ENCODE measurements around the gene PABPN1L.

Gene PABPN1L

DNA sequence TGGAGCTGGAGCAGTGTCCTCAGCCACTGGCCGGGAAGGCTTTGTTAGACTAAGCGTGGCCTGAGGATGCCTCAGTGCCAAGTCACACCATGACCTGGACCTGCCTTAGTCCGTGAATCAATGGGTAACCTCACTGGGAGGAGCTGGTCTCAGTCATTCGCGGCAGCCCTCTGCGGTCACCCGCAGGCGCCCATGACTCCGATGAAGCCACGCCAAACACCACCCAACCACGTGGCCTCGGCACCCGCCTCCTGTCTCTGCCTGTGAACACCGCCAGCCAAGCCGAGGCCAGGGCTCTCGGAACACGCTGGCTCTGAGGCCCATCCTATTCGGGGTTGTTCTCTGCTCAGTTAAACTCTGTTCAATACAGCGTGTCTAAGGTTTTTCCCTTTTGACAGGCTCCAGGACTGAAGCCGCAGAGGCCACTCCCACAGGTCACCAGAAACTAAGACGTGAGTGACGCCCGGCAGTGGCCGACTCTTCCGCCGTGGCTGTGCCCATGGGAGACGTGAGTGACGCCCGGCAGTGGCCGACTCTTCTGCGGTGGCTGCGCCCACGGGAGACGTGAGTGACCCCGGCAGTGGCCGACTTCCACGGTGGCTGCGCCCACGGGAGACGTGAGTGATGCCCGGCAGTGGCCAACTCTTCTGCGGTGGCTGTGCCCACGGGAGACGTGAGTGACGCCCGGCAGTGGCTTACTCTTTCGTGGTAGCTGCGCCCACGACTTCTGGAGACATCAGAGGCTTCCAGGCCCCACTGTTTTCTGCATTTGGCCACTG, 16.8 kb upstream of the PABPN1L start:
- DNase-seq = no peak

DNA sequence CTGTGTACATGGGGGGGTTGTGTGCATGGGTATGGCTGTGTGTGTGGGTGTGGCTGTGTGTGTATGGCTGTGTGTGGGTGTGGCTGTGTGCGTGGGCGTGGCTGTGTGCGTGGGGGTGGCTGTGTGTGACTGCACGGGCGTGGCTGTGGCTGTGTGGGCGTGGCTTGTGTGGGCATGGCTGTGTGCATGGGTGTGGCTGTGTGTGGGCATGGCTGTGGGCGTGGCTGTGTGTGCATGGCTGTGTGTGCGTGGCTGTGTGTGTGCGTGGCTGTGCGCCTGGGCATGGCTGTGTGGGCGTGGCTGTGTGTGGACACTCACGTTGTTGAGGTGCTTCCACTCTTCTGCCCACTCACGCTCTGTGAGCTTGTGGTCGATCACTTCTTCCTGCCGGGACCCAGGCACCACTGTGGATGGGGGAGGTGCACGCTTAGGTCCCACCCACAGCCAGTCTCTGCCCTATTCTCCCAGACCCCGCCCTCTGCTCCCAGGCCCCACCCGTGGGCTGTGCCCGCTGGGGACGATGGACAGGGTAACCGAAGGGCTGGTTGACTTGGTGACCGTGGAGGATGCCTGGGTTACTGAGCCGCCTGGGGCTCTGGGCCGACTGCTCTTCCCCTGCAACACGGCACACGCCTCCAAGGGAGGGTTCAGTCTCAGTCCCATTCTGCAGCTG, 16.0 kb upstream of the PABPN1L start:
- DNase-seq = no peak

DNA sequence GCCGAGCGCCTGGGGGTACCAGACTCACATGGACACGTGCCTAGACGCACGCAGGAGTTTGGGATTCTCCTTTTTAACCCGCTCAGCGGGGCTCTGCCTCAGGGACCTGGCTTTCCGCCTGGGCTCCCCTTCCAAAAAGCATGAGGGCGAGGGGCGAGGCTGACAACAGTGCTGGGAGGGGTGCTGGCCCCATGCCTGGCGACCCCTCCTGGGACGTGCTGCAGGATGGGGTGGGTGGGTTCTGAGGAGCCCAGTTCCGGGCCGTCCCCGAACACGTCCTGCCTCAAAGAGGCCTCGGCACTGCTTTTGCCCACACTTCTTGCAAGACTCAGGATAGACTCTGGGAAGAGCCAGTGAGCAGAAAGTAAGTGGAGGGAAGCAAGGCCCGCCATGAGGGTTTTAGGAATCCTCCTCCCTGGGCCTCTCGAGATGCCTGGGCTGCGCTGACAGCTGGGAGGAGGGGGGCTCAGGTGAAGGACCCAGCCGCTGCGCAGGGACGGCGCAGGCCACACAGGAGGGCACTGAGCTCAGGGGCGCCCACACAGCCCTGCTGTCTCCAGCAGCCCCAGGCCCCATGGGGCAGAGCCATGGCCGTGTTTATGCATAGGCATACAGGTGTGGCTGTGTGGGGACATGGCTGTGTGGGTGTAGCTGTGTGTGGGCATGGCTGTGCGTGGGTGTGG, 15.4 kb upstream of the PABPN1L start:
- DNase-seq = no peak

DNA sequence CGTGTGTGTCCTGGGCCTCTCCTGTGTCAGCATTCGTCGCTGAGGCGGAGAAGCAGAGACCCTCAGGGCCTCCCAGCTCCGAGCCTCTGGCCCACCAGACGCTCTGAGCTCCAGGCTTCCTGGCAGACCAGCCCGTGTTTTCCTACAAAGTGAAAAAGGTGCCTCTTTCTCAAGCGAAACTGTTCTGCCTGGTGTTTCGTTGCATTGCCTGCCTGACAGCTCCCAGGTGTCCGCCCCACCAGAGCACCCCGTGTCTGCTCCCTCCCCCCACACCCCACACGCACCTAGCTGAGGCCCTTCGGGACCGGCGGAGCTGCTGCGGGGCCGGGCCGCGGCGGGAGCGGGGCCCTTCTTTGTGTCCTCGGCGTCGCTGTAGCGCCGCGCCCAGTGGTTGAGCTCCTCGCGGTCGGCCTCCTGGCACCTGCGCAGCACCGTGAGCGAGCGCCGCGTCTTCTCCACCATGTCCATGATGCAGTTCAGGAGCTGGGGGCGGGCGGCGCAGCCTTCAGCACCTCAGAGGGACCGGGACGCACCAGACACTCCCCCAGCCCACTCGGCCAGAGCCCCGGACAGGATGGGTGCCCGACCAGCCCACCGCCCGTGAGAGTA, 14.7 kb upstream of the PABPN1L start:
- no peak for DNase-seq

DNA sequence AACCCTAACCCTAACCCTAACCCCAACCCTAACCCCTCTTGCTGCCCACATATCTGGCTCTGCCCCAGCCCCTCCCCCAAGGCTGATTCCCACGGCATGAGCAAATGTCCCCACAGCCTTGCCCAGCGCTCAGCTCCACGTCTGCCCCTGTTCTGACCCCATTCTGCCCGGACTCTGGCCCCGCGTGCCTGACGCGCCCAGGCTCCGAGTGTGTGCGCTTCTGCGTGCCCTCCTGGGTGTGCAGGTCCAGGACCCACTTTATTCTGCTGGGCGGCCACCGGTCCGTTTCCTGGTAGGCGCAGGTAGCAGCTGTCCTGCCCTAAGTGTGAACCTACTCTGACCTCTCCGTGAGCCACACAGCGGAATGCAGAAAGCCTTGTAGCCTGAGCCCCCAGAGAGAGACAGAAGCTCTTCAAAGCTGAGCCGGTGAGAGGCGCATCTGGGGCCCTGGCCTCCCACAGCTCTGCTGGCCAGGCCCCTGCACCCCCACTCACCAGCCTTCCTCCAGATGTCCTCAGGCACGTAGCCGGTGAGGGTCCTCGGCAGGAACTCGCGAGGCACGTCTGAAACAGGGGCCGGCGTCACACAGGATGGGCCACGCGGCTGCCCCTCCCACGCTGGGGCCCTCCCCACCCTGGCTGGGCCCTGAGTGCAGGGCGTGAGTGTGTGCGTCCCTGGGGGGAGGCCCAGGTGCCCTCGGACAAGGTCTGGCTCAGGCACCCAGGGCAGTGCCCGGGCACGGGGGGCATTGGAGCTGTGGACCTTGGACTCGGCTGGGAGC, 14.0 kb upstream of the PABPN1L start:
- DNase-seq = no peak

DNA sequence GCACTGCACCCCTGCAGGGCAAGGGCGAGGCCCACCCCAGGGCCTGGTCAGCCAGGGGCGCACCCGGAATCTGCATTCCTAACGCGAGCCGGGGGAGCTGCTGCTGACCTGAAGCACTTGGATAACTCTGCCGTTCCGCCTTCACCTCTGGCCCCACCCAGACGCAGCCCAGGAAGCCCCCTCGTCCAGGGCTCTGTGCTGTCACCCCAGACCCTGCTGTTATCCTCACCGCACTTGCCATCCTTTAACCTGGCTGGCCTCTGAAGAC, 13.3 kb upstream of the PABPN1L start:
- DNase-seq = no peak

DNA sequence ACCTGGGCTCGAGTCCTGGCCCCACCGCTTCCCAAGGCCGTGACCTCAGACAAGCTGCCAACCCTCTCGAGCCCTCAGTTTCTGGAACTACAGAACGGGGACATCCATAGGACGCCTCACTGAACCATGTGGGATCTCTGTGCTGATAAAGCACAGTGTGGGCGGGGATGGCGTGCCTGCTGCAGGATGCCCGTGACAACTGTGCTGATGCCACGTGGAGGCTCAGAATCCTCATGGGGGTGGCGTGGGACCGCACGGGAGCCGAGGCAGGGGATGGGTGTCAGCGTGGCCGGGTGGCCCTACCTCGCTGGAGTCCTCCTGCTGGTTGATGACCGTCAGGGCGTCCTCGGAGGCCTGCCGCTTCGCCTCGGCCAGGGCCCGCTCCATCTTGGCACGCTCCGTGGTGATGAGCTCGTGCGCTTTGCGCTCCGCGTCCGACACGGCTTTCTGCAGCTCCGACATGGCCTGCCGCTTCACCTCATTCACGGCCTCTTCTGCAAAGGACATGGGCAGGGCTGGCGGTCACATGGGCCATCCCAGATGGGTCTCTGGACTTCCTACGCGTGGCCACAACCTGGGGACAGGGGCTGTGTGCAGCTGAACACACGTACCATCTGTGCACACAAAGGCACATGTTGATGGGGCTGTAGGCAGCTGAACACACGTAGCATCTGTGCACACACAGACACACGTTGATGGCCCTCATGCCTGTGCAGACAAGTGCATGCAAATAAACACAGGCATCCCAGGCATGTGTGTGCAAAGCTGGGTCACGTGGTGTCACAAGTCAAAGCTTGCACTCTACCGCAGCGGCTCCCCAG, 12.7 kb upstream of the PABPN1L start:
- DNase-seq = no peak

DNA sequence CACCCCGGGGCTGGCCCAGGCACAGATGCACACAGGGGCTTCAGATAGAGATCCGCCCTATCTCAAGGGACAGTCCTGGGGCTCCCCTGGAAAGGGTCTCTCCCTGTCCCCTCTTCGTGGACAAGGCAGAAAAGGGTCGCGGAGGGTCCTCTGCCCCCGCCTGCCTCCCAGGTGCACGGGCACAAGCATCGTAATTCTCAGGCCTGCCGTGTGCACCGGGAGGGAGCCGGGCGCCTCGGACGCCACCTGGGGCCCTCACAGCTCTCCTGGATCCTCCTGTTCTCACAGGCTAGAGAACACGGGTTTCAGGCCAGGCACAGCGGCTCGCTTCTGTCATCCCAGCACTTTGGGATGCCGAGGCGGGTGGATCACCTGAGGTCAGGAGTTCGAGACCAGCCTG, 11.9 kb upstream of the PABPN1L start:
- DNase-seq = no peak

DNA sequence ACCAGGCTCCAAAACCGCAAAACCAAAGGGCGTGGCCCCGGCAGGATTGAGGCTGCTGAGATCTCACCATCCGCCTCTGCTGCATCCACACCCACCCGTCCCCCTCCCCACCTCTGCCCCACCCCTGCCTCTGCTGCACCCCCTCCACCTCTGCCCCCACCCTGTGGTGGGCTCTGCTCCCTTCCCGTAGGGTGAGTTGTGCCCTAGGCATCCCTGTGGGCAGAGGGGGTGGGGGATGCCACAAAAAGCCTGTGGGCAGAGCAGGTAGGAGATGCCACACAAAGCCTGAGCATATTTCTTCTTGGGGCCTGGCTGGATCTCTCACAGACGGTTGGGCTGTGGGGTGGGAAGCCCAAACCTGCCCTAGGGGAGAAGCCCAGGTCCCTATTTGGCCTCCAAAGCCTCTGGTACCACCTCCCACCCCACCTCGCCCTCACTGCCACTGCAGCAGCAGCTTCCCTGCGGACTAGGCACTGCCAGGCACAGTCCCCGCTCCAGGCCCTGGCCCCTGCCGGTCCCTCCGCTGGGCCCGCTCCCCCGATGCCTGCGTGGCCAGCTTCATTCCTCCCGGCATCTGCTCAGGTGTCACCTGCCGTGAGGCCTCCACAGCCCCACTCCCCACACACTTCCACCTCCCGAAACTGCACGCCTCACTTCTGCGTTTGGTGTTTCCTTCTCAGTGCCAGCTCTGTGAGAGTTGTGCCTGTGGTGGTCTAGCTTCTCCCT, 11.3 kb upstream of the PABPN1L start:
- no peak for DNase-seq

DNA sequence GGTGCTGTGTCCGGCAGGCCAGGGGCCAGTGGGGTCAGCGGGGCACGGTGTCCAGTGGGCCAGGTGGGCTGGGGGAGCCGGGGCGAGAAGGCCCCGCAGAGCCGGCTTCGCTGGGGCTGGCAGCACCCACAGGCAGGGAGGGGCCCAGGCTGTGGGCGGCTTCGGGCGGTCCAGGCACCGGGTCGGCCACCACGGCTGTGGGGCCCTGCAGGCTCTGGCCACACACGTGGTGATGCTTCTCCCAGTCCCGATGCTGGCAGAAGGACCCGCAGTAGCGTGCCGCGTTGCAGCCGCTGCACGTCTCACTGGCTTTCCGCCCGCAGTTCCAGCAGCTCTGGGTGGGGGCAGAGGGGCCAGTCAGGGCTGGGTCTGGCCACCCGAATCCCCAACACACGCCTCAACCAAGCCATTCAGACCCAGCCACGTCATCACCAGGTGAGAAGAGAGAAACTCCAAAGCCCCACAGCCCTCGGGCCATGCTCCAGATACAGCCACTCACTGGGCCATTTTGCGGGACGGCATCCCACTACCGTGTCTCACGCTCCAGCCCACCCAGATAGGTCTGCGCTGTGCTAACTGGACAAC, 10.6 kb upstream of the PABPN1L start:
- DNase-seq = no peak

DNA sequence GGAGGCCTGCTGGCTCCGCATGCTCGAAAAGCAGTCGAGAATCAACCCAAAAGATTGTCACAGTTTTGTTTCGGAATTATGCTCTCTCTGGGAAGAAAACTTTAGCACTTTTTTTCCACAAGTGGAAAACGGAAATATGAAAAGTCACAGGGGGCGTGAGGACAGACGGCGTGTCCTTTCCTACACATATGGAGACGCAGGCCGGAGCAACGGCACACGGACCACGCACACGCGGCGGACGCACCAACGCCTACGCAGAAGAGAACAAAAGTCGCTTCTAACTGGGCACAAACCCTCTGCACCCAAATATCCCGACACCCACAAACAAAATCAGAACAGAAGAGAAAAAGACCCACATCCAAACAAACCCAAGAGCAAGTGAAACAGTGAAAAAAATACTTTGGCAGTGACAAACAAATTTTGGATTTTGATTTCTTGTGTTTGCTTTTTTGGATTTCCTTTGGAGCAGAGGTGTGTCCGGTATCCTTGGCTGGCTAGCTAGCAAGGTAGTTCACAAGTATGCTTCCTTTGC, 9.3 kb upstream of the PABPN1L start:
- no peak for DNase-seq

DNA sequence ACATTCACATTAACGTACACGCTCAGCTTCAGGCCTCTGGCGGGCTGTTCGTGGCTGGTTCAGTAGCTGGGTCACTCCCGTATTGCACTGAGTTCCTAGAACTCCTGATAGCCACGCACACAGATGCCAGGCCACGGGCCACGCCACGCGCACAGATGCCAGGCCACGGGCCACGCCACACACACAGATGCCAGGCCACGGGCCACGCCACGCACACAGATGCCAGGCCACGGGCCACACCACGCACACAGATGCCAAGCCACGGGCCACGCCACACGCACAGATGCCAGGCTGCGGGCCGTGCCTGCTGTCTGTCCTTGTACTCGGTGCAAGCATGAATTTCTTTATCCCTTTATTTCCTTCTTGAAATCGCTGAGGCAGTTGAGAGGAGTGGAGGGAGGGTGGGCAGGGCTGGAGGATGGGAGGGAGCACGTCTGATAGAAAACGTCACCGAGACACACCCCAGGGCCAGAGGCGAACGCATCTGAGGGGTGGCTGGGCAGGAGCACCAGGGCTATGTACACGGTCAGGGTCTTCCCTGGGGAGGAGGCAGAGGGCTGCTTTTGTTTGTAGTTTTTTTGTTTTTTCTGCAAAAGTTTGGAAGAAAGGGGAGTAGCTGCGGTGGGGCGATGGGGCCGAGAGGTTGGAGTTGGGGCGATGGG, 8.6 kb upstream of the PABPN1L start:
- DNase-seq = no peak

DNA sequence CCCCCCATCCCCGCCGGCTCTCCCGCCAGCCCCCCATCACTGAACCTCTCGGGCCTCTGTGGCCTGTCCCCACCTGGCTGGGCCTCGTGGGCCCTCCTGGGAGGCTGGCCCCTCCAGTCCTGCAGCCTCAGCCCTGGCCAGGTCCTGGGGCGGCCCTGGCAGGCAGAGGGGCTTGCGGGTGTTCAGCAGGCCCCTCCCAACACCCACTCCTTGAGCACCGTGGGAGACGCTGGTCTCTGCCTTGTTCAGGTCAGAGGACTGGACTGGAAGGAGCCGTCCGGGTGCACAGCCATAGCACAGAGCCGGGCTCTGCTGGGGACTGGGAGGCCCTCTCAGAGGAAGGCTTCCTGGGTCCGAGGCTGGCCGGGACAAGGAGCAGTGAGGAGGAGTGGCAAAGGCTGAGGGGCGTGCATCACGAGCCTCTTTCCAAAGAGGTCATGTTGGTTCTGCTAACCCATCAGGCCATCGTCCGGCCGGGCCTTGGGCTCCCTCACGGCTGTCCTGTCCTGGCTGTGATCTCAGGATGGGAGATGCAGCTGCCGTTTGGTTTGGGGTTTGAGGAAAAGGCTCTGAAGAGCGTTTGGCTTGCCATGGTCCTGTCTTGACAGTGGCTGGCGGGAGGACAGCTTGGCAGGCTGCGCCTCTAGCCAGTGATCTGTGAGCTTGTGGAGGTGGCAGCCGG, 6.3 kb upstream of the PABPN1L start:
- DNase-seq = no peak

DNA sequence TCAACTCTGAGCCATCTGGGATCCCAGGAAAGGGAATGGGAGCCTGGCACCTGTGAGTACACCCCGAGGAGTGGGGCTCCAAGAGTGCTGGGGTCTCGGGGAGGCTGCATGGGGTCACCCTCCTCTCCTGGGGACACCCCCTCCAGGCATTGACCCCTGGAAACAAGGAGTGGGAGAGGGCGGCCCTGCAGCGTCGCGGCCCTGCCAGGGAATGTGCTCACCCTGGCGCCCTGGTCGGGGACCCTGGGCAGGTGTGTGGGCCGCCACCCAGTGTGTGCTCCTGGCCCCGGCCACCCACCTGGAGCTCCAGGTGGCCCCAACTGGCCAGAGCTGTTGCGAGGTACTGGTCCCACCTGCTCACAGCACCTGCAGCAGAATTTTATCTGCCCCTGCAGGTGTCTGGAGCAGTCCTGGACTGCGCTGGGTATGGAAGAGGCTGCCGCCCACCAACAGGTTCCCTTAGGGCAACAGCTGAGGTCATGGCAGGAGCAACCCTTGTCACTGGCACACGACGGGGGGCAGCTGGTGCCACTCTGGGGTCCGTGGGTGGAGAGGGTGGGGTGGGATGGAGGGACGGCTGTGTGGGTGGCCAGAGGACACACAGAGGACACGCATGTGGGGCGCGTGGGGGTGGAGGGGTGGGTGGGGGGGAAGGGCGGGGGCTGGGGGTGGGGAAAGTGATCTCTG, 5.4 kb upstream of the PABPN1L start:
- no peak for DNase-seq

DNA sequence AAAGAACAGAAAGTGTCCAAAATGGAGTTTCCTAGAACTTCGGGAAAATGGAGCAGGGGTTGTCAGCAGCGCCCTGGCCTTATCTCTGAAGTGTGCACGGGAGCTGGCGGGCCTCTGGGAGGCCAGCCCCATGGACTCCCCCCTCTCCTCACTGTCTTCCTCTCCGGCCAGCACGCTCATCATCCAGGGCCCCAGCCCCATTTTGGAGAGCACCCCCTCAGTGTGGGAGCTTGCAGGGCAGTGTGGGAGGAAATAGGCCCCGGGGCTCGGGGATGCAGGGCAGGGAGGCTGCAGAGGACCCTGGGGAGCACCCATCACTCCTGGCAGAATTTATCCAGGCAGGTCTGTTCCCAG, 4.9 kb upstream of the PABPN1L start:
- no peak for DNase-seq

DNA sequence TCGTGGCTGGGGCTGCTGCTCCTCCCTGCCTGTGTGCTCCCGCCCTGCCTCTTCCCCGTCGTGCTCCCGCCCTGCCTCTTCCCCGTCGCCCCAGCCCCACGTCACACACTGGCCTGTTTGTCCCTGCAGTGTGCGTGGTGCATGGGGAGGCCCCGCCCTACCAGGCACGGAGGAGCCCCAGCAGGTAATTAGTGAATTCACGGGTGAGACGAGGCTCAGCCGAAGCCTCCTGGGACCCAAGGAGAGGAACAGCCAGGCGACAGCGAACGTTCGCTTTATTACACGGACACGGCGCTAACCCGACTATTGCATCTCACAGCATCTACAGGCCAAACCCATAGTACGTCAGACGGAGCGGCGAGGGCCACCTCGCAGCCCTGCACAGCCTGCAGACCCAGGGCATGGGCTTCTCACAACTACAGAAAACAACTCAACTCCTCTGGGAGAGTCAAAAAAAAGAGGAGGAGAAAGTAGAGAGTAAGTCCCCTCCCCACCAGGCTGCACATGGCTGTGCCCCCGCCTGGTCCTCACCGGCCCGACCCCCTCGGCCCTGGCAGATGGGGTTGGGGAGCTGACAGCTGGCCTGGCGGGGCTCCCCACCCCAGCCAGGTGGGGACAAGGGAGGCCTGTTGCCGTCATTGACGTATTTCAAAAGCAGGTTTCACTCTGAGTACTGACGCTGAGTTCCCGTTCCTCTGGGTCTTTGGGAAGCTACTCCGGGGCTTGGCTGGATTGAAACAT, 4.3 kb upstream of the PABPN1L start:
- no peak for DNase-seq

DNA sequence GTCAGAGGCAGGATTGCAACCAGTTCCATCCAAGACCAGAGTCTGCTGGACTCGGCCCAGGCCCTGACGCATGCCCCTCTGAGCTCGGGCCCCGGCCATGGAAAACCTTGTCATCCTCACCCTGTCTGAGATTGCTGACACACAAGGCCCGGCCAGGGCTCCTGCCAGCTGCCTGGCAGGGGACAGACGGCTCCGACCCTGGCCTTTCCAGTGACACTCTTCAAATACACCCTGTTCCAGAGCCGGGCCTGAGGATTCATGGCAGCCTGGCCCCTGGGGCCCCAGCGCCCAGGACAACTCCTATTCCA, 3.2 kb upstream of the PABPN1L start:
- DNase-seq = no peak

DNA sequence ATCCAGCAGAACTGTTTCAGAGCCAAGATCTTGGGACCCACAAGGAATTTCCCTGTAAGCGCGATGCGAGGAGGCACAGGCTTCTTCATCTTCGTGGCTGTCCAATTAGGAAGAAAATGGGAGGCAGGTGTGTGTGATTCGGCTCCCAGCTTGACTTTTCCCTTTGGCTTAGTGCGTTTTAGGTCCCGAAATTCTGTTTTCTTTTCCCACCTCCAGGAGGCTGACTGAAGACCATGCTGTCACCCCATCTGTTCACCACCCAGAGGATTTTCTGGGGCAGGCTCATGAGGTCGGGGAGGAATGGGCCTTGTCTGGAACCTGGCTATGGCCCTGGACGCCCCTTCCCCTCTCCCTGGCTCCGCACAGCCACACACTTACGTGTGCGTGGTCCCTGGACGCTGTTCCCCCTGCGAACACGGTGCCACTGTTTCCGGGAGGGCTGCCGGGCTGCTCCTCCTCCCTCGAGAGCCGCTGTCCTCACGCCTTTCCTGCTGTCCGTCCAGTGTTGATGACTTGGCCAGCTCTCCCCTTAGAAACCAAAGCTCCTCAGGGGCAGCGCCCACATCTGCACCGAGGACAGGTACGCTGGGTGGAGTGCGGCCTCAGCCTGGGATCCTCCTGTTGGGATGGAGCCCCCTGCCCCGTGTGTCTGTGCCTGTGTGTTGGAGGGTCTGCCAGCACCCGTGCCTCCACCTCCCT, 2.7 kb upstream of the PABPN1L start:
- DNase-seq = no peak

Data from stimulated activated naive CD4-positive, alpha-beta T cell treated with Interleukin-2 at 50 U/mL for 16 hours (primary cell).